Astrocyte of the cerebellum (primary cell): ENCODE measurements around the gene TMEM91.
"Not testable (repeated sequence)": the region's sequence is repeated elsewhere in the genome, so short reads cannot be mapped to it uniquely, and the experiment has no call there.

Source experiments
- DNase-seq: peaks from one replicate; pipeline ENCODE4 v3.0.0-alpha.2; 2011; ENCODE audit warnings: low read depth
- H3K4me3 ChIP-seq: 2 replicates; pipeline ENCODE4 v1.5.1; 2011; ENCODE audit warnings: mild to moderate bottlenecking, low read depth, low read length, moderate library complexity
- CTCF ChIP-seq: IDR thresholded peaks from 2 replicates; pipeline ENCODE4 v1.5.1; 2012; ENCODE audit warnings: low read length, low read depth, moderate library complexity, mild to moderate bottlenecking; ENCODE audit errors: missing control alignments
- in situ Hi-C: cut with HindIII; loops from 2 replicates; pipeline ENCODE4 v1.10.0; 2017; ENCODE audit warnings: low sequenced_read_pairs

The TMEM91 gene

DNA sequence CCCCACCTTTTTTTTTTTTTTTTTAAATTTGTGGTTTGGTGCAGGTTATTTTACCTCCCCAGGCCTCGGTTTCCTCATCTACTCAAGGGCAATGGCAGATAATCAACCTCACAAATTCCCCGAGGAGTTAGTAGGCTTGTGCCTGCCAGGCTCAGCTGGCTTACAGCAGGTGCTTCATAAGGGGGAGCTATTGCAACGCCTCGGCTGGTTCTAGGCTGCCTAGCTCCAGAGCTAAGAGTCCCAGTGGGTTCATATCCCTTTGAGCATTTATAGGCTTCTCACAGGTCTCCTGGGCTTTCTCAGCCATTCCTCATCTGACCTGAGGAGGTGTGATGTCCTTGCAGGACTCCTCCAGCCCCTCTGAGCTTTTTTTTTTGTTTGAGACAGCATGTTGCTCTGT, 31.9 kb downstream of the TMEM91 start:
- DNase-seq, result no peak
- TF ChIP-seq CTCF, result no peak
- H3K4me3 ChIP-seq, result no peak overlapping the region

GRCh38 chr19:41408846-41409245, 32.5 kb downstream of the TMEM91 start:
- DNase-seq, in situ Hi-C loops, H3K4me3 ChIP-seq: not testable (repeated sequence)

More for the DNA sequence above, 31.9 kb downstream of the TMEM91 start:
- in situ Hi-C loops, result no loop called here

GRCh38 chr19:41409288-41409687, 33.0 kb downstream of the TMEM91 start:
- TF ChIP-seq CTCF, result no peak
- in situ Hi-C loops, result no loop called here
- DNase-seq, result no peak
- no peak overlapping the region for H3K4me3 ChIP-seq

DNA sequence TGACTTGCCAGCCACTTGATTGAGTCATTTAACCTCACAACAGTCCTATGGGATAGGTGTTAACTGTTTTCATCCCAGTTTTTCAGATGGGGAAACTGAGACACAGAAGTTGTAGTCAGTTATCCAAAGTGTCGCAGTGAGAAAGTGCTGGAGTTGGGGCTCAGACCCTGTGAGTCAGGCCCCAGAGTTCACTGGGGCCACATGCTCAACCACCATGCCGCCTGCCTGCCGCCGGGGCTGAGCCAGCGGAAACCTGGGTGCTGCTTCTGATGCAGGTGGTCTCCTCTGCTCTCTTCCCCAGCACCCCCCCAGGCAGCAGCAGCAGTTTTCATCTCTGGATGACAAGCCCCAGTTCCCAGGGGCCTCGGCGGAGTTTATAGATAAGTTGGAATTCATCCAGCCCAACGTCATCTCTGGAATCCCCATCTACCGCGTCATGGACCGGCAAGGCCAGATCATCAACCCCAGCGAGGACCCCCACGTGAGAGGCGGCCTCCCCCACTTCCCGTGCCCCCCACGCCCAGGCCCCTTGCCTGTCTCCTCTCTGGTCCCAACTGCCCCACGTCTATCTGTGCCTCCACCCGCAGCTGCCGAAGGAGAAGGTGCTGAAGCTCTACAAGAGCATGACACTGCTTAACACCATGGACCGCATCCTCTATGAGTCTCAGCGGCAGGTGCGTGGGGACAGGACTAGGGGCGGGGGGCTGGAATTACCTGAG, 34.2 kb downstream of the TMEM91 start:
- no peak for TF ChIP-seq CTCF
- H3K4me3 ChIP-seq, result no peak overlapping the region
- no peak for DNase-seq
- in situ Hi-C loops, result no loop called here

DNA sequence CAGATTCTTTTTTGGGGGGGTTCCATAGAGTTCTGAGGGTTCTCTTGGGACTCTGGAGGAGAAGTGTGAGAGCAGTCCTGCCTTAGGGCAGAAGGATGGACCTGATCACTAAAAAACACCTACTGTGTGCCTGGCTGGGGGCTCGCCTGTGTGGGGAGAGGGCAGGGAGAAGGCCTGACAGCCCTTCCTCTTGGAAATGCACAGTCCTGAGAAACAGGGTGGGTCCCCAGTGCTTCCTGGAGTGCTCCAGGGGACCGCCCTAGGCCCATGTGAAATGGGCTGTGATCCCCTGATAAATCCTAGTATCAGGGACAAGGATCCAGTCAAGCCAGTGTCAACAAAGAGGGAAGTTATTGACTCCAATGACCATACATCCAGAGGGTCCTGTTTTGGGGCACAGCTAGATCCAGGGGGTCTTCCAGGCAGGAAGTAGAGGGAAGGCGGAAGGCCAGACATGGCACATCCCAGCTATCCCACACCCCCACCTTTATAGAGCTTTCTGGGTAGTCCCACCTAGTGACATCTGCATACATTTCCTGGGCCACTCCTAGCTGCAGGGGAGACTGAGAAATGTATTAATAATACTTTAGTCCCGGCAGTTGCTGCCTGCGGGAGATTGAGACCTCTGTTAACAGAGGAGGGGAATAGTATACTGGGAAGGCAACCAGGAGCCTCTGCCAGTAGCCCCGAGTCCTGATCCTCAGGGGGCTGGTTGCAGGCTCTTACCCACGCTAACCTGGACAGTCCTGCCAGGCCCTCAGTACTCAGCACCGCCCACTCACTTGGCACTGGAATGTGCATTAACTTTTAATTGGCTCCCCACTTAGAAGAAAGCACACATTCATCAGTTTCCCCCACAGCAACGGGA, 35.0 kb downstream of the TMEM91 start:
- in situ Hi-C loops, result no loop called here

GRCh38 chr19:41411968-41412265, 35.6 kb downstream of the TMEM91 start:
- DNase-seq, result no peak
- TF ChIP-seq CTCF, result no peak
- H3K4me3 ChIP-seq, result no peak overlapping the region
- in situ Hi-C loops, result no loop called here

More for the DNA sequence above, 35.0 kb downstream of the TMEM91 start:
- no peak for DNase-seq
- no peak for TF ChIP-seq CTCF
- H3K4me3 ChIP-seq, result no peak overlapping the region

- in situ Hi-C loops, result no loop called here
- H3K4me3 ChIP-seq, result no peak overlapping the region
- DNase-seq, result no peak
- TF ChIP-seq CTCF, result no peak
Observed at GRCh38 chr19:41412953-41413352, 36.6 kb downstream of the TMEM91 start.
